SK-N-SH (cell line): ENCODE data around the gene GPR173.

Source experiments
- CTCF ChIP-seq: fragments of 200-600 bp; sonication (generic); IDR thresholded peaks from 2 replicates; pipeline ENCODE4 v1.6.1; 2017; ENCODE audit warnings: antibody characterized with exemption, mild to moderate bottlenecking, moderate library complexity
- TEAD4 ChIP-seq: IDR thresholded peaks from 2 replicates; pipeline ENCODE4 v1.4.0; 2012; ENCODE audit warnings: mild to moderate bottlenecking, borderline replicate concordance; ENCODE audit not compliant: insufficient read depth

GRCh38 chrX:53003111-53003510 is 45.5 kb upstream of the GPR173 start:
- TF ChIP-seq CTCF (no peak), TEAD4 (no peak)
